Gastrocnemius medialis (tissue), 4 donors: ENCODE measurements around the gene TXLNG. TPM values are rescaled to one million over a fixed set of nuclear protein-coding genes. Genes with fewer than 3 reads are reported as not detected.
A peak's percentile ranks its signal among the peaks of the same experiment; 100 is the strongest.

Experiments
- ATAC-seq, 2 donors: fragments of 150-250 bp; one replicate each; pipeline ENCODE4 v1.9.1; 2016
- DNase-seq, 2 donors: peaks; one replicate each; pipeline ENCODE4 v3.0.0-alpha.2; 2019
- H3K27ac ChIP-seq, 4 donors: fragments of 200-600 bp; sonication (generic); 1 replicate in 1 of 4; 2 replicates in 3 of 4; pipeline ENCODE4 v1.5.1; 2016 to 2018; ENCODE audit warnings: mild to moderate bottlenecking in 2 of 4, moderate library complexity in 1 of 4
- H3K27me3 ChIP-seq, 3 donors: fragments of 200-600 bp; sonication (generic) in 2 of 3; 1 replicate in 1 of 3; 2 replicates in 2 of 3; pipeline versions ENCODE4 v1.5.1 to v1.6.0; 2016 to 2019; ENCODE audit warnings: mild to moderate bottlenecking in 1 of 3, moderate library complexity in 1 of 3
- H3K36me3 ChIP-seq, 2 donors: fragments of 200-600 bp; sonication (generic) in 1 of 2; one replicate each; pipeline ENCODE4 v1.5.1; 2017 to 2018
- H3K4me1 ChIP-seq, 2 donors: fragments of 200-600 bp; sonication (generic) in 1 of 2; one replicate each; pipeline ENCODE4 v1.5.1; 2016 to 2017; ENCODE audit warnings: mild to moderate bottlenecking in 2 of 2
- H3K4me3 ChIP-seq, 4 donors: fragments of 200-600 bp; sonication (generic) in 3 of 4; 1 replicate in 1 of 4; 2 replicates in 3 of 4; pipeline ENCODE4 v1.5.1; 2016 to 2019; ENCODE audit warnings: mild to moderate bottlenecking in 2 of 4
- H3K9me3 ChIP-seq, 3 donors: fragments of 200-600 bp; sonication (generic) in 2 of 3; 1 replicate in 1 of 3; 2 replicates in 2 of 3; pipeline ENCODE4 v1.5.1; 2016 to 2019
- POLR2A ChIP-seq, 2 donors: fragments of 450-650 bp; IDR thresholded peaks; one replicate each; pipeline ENCODE4 v1.6.1; 2017; ENCODE audit warnings: antibody characterized with exemption in 2 of 2, mild to moderate bottlenecking in 2 of 2, moderate library complexity in 2 of 2
- in situ Hi-C, 4 donors: fragments of 200-750 bp; cut with MboI; loops; one replicate each; pipeline versions ENCODE4 v1.15.0 to v1.8.0; 2017; ENCODE audit warnings: low sequenced_read_pairs in 4 of 4
- intact Hi-C: fragments of 100-400 bp; cut with DNase I; formaldehyde crosslinking; loops from one replicate; pipeline ENCODE4 v1.15.1; 2023; ENCODE audit warnings: low total_unique reads
- total RNA-seq, 4 donors: library from RNA; depleted of rRNA; stranded (reverse); fragments of >200 nt; gene quantifications; one replicate each; pipeline versions ENCODE4 v1.1.0 to v1.2.3, GENCODE V29; 2016
- TF ChIP-seq, protein P1 (sequence below), 5 experiments: fragments of 450-650 bp in 3 of 5; fragments of 200-600 bp in 2 of 5; sonication (generic) in 2 of 5; IDR thresholded peaks in 4 of 5; conservative IDR thresholded peaks in 1 of 5; 1 replicate in 4 of 5; 2 replicates in 1 of 5; pipeline ENCODE4 v1.5.1; 2016 to 2019; ENCODE audit warnings: antibody characterized with exemption in 5 of 5, mild to moderate bottlenecking in 3 of 5, moderate library complexity in 3 of 5

Gene TXLNG
- total RNA-seq, 4 donors from 2014 or later = 6.9 to 16.9 (median 9.6) TPM

DNA sequence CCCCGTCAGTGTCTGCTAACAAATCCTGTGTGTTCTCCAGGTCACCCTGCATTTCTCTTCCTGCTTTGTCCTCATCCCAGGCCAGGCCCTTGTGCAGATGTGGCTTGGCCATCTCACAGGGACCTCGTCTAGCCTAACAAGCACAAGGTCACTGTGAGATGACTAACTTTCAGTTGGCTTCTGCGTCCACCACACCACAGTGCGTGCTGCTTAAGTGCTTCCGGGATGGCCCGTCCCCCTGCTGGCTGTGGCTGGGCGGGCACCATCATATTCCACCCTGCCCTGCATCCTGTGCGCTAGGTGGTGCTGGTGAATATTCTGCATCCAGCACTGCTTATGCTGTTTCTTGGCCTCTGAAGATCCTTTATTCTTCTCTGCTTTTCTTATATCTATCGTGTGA is 50.1 kb downstream of the TXLNG start:
- intact Hi-C loops = loop anchor here (5.0 kb wide), 1 partner anchor 49 kb away; the partner anchor contains the start of gene TXLNG
- H3K27ac ChIP-seq = peak overlapping the region; percentile 71 to 82 (median 75)

DNA sequence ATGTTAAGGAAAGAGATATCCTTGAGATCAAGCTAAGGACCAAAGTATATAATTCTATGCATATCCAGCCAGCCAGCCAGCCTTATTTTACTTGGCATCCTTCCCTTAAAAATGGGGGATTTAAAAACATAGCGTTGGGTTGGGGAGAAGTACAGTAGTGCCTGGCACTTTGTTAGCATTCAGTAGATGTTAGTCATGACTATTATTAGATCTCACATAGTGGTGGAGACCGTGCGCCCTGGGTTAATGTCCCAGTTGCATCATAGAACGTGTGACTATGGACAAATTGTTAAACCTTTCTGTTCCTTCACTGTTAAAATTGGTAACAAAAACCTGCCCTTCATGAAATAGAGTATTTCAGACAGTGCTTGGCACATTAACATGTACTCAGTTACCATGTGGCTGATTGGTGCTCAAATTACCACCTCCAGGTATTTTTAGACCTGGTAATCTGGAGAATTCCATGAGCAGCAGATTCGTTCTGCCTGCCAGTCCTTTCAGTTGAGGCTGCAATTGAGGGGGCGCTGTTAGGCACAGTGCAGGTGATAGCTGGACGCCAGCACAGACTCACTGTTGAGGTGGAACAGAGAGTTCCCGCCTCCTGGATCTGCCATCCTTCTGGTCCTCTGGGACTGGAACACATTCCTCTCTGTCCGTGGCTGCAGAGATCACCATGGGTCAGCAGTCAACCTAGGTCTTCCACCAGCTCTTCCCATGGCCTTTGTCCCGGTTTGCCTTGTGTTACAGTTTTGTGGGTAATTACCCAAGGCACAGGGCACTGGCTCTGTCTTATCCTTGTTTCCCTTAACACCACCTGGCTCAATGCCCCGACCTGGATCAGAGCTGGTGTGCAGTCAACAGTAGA is 52.2 kb downstream of the TXLNG start:
- H3K36me3 ChIP-seq = peaks cover 7 to 35% of the 10 kb centered on the region in 2 donors
- ATAC-seq = peak; percentile 89 to 91
- no peaks in the 10 kb centered on the region for H3K9me3 ChIP-seq
- TF ChIP-seq, protein P1, sequence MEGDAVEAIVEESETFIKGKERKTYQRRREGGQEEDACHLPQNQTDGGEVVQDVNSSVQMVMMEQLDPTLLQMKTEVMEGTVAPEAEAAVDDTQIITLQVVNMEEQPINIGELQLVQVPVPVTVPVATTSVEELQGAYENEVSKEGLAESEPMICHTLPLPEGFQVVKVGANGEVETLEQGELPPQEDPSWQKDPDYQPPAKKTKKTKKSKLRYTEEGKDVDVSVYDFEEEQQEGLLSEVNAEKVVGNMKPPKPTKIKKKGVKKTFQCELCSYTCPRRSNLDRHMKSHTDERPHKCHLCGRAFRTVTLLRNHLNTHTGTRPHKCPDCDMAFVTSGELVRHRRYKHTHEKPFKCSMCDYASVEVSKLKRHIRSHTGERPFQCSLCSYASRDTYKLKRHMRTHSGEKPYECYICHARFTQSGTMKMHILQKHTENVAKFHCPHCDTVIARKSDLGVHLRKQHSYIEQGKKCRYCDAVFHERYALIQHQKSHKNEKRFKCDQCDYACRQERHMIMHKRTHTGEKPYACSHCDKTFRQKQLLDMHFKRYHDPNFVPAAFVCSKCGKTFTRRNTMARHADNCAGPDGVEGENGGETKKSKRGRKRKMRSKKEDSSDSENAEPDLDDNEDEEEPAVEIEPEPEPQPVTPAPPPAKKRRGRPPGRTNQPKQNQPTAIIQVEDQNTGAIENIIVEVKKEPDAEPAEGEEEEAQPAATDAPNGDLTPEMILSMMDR (IDR thresholded peaks at IDR 0.05 in 4 of 5, conservative IDR thresholded peaks at IDR 0.05 in 1 of 5) = no peak
- peak in 1 of 2 donors; percentile 19 for TF ChIP-seq POLR2A (IDR thresholded peaks at IDR 0.05)
- no peak overlapping the region for H3K4me3 ChIP-seq
- peaks cover 8 to 16% of the 10 kb centered on the region in 2 donors for H3K4me1 ChIP-seq
- peak; percentile 65 to 77 for DNase-seq
- H3K27me3 ChIP-seq = no peaks in the 10 kb centered on the region
- peak overlapping the region; percentile 71 to 82 (median 75) for H3K27ac ChIP-seq
- in situ Hi-C loops (no loop called here), intact Hi-C loops (loop anchor here (1.0 to 5.0 kb wide), 2 partner anchors 32 to 51 kb away; partner anchors contain the start of genes RBBP7 and TXLNG)

More for the DNA sequence above, 50.1 kb downstream of the TXLNG start:
- TF ChIP-seq, protein P1 (IDR thresholded peaks at IDR 0.05 in 4 of 5, conservative IDR thresholded peaks at IDR 0.05 in 1 of 5) = peak in 1 of 5 experiments; percentile 36
- TF ChIP-seq POLR2A (IDR thresholded peaks at IDR 0.05) = no peak
- DNase-seq (peak in 1 of 2 donors; percentile 42), ATAC-seq (no peak)
- Histone ChIP-seq H3K4me3 (no peak overlapping the region), H3K27me3 (no peaks in the 10 kb centered on the region), H3K9me3 (no peaks in the 10 kb centered on the region), H3K36me3 (peaks cover 8 to 35% of the 10 kb centered on the region in 2 donors), H3K4me1 (peaks cover 8 to 16% of the 10 kb centered on the region in 2 donors)
- in situ Hi-C loops = no loop called here

DNA sequence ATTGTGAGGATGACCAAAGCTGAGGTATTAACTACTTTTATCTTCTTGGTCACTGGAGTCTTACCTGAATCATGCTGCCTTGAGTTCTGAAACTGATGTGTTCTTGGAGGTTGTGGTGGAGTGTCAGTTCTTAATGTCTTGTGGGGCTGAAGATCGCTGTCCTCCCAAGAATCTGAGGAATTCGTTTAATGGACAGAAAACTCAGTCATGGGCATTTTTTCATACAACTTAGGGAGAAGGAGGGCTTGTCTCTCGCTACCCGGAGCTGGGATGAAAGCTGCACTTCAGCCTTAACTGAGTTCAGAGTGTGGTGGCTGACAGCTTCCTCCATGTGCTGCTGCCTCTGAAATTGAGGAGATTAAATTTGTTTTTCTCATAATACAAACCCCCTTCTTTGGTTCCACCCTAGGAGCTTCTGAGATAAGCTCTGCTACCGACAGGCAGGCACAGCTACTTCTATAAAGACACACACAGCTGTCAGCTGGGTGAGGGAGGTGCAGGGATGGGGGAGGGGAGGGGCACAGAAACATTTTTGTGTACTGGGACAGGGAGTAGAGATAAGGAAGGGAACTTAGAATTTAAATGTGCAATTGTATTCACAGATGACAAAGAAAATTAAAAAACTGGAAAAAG is 53.1 kb downstream of the TXLNG start:
- Histone ChIP-seq H3K27me3 (no peaks in the 10 kb centered on the region), H3K4me1 (peaks cover 8 to 16% of the 10 kb centered on the region in 2 donors), H3K4me3 (no peak overlapping the region), H3K27ac (peak overlapping the region; percentile 71 to 82 (median 75)), H3K9me3 (no peaks in the 10 kb centered on the region), H3K36me3 (peaks cover 4 to 26% of the 10 kb centered on the region in 2 donors)
- DNase-seq (no peak), ATAC-seq (no peak)
- TF ChIP-seq POLR2A (IDR thresholded peaks at IDR 0.05) = no peak
- TF ChIP-seq, protein P1 (IDR thresholded peaks at IDR 0.05 in 4 of 5, conservative IDR thresholded peaks at IDR 0.05 in 1 of 5) = no peak
- in situ Hi-C loops (no loop called here), intact Hi-C loops (loop anchor here (5.0 kb wide), 1 partner anchor 52 kb away; the partner anchor contains the start of gene TXLNG)

DNA sequence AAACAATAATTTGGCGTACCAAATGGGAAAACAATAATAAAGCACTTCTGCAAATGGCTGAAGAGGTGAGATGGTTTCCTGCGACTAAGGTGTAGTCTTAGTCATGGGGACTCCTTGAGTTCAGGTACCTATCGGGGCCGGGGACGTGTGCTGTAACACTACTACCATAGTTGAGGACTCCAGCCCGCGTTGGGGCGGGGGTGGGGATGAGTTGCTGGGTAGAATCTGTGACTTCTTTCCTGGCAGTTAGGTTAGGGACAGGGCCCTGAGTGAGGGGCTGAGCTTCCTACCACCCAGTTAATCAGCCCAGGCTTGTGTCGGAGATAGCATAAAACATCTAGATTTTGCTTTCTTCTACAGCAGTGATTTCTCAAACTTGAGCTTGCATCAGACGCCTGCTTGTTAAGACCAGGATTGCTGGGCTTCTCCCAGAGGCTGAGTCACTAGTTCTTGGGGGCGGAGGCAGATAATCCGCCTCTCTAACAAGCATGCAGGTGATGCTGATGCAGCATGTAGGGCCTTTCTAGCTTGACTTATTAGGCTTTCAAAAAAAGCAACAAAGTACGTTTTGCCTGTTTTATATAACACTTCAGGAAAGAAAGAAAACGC is 53.7 kb downstream of the TXLNG start:
- DNase-seq (peak; percentile 14 to 62), ATAC-seq (peak in 1 of 2 donors; percentile 25)
- intact Hi-C loops = loop anchor here (5.0 kb wide), 1 partner anchor 53 kb away; the partner anchor contains the start of gene TXLNG
- no peak overlapping the region for H3K4me3 ChIP-seq
- no peaks in the 10 kb centered on the region for H3K27me3 ChIP-seq
- H3K27ac ChIP-seq = peak overlapping the region; percentile 71 to 82 (median 75)
- no peak for TF ChIP-seq POLR2A (IDR thresholded peaks at IDR 0.05)
- TF ChIP-seq, protein P1 (IDR thresholded peaks at IDR 0.05 in 4 of 5, conservative IDR thresholded peaks at IDR 0.05 in 1 of 5) = no peak
- no peaks in the 10 kb centered on the region for H3K9me3 ChIP-seq
- peaks cover 8 to 16% of the 10 kb centered on the region in 2 donors for H3K4me1 ChIP-seq
- peaks cover 4 to 24% of the 10 kb centered on the region in 2 donors for H3K36me3 ChIP-seq
- in situ Hi-C loops = no loop called here
